Fibroblast of skin of left biceps (primary cell): ENCODE data around the gene SIN3A.
"Not testable (repeated sequence)": the region's sequence is repeated elsewhere in the genome, so short reads cannot be mapped to it uniquely, and the experiment has no call there.

ENCODE experiments used
- DNase-seq, 2 experiments: peaks; one replicate each; pipeline ENCODE4 v3.0.0-alpha.2; 2013; ENCODE audit warnings: low read depth in 2 of 2

SIN3A gene

DNA sequence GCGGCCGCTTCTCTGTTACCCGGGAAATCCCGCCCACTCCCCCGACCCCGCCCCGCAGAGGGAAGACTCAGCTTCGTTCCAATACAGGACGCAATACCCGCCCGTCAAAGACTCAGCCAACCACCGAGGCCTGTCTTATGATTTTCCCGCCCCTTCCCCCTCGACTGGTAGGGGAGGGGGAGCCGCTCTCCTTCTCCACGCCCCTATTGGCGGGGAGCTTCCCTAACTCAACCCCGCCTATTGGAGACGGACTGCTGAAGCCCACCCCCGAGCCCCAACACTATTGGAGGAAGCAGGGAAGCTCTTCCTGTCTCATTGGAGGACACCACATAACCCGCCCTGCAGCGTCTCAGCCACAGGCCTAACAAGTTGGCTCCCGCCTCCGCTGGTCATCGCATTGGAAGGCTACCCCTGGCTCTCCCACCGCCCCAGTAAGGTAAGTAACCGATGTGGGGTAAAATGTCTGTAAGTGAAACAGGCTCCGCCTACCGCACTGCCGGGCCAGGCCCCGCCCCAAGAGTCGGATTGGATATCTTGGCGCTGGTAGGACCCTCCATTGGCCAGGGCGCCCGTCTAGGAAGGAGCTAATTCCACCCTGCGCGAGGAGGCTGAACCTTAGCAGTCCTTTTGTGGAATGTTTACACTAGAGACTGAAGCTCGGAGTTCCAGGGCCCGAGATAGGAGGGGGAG, at the start of gene SIN3A:
TSS of gene SIN3A (minus strand) at position 17 of the 690 bp plus-strand sequence. CDS start 21,315 bp downstream, outside the sequence.
- DNase-seq: peak; percentile 100

DNA sequence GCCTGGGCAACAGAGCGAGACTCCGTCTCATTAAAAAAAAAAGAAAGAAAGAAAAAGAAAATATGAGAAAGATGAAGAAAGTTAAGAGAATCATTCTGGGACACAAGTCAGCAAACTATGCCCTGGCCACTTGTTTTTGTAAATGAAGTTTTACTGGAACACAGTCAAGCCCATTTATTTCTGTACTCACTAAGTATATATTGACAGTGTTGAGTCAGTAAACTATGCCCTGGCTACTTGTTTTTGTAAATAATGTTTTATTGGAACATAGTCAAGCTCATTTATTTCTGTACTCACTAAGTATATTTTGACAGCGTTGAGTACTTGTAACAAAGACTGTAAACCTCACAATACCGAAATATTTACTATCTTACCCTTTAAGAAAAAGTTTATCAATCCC, 42.2 kb upstream of the SIN3A start:
- no peak for DNase-seq

DNA sequence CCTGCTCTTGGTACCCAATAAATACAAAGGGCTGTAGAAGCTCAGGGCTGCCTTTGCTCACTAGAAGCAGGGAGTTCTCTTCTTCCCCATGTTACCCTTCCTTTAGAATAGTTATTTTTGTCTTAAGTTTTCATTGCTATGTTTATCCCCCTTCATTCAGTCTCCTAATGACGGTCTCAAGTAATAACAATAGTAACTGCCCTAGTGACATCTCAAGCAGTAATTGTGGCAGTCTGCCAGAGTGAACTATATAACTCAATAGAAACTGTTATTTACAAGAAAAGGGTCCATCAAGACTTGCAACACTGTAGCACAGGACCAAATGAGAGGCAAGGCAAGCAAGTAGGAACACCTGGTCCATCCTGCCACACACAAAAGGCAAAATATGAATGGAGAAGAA, 32.5 kb upstream of the SIN3A start:
- DNase-seq: no peak

DNA sequence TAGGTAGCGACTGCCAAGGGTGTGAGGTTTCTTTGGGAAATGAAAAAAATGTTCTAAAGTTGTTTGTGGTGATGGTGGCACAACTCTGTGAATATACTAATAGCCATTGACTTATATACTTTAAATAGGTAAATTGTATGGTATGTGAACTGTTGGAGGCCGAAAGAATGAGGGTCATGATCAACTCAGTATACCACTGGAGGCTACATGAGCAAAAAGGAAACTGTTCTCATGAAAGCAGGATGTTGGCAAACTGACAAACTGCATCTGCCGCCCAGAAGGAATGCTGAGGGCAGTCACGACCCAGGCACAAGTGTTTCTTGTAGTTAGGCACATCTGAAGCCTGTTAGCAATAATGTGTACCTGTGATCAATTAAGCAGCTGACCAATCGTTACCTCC, 32.1 kb upstream of the SIN3A start:
- DNase-seq: not testable (repeated sequence)

DNA sequence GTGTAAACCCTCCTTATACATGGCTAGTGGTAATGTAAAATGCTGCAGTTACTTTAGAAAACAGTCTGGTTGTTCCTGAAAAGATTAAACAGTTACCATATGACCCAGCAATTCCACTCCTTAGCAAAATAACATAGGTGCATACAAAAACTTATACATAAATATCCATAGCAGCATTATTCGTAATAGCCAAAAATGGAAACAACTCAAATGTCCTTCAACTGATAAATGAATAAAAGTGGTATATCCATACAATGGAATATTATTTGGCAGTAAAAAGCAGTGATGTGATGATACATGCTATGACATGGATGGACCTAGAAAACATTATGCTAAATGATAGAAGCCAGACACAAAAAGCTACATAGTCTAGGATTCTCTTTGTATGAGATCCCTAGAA, 31.6 kb upstream of the SIN3A start:
- no peak for DNase-seq

DNA sequence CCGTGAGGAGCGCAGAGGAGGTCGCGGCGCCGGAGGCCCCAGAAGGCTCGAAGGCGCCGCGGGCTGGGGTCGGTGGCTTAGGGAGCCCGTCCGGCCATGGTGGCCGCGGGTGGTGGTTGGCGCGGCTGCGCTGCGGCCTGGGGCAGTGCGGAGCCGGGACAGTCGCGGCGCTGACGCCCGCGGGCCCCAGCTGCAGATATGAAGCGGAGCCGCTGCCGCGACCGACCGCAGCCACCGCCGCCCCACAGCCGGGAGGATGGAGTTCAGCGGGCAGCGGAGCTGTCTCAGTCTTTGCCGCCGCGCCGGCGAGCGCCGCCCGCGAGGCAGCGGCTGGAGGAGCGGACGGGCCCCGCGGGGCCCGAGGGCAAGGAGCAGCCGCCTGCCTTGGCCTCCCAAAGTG, 29.0 kb upstream of the SIN3A start:
- DNase-seq: not testable (repeated sequence)

DNA sequence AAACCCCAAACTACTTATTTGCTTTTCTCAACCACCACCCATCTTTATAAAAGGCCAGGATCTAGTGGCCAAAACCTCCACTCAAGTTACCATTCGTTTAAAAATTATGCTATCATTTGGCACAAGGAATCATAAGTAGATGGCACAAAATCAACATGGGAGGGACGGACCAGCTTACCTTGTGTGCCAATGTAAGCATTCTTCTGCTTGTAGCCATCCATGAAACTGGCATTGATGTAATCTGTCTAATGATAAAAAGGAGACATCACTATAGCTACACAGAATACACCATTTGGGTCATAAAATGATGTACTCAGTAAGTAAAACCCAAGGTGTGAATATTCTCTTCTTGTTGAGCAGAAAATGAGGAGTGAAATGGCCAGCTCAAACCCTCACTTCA, 28.2 kb upstream of the SIN3A start:
- DNase-seq: no peak

DNA sequence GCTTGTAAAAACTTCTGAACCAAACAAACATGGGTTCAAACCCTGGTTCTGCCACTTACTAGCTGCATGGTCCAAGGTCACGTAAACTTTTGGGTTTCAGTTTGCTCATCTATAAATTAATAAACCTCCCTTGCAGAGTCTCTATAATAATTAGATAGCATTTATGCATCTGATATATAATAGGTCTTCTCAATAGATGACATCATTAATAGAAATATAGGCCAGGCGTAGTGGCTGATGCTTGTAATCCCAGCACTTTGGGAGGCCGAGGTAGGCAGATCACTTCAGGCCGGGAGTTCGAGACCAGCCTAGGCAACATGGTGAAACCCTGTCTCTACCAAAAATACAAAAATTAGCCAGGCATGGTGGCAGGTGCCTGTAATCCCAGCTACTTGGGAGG, 25.6 kb upstream of the SIN3A start:
- DNase-seq: not testable (repeated sequence)

DNA sequence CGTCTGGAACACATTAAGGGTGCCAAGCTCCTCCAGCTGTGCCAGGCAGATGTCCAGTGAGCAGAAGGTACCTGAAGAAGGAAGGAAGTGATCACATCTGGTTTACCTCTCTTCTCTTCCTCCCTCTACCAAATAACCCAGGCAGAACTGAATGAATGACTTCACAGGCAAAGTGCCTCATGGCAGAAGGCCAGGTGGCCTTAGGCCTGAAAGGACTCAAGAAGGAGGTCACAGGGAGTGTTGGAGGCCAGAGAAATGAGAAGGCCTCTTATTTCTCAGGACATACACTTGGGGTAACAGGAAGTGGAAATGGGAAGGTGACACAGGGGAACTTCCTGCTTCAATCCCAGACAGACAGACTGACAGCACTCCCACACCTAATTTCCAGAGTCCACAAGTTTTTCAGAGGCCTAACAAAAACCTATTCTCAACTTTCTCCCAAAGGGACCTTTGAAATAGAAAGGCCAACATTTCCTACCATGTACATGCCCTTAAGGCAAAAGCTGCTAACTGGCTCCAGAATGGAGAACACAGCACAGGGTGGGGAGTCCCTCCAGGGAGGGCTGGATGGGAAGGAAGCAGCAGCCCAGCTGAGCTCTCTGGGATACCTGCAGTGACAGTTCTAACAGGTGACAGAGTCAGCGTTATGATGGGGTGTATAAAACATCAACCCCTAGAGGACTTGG, 17.6 kb upstream of the SIN3A start:
- no peak for DNase-seq

DNA sequence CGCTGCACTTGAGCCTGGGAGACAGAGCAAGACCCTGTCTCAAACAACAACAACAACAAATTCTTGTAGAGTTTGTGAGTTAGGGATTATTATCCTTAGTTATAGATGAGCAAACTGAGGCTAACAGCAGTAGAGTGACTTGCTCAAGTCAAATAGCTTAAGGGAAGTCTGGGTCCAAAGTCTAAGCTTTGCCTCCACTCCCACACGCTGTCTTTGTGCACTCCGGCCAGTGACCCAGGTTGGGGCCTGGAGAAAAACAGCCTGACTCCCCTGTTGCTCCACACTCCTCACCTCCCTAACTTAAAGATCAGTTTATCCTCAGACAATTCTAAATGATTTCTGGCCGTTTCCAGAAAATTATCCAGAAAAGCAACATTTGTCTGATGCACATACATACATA, 9.2 kb upstream of the SIN3A start:
- no peak for DNase-seq

DNA sequence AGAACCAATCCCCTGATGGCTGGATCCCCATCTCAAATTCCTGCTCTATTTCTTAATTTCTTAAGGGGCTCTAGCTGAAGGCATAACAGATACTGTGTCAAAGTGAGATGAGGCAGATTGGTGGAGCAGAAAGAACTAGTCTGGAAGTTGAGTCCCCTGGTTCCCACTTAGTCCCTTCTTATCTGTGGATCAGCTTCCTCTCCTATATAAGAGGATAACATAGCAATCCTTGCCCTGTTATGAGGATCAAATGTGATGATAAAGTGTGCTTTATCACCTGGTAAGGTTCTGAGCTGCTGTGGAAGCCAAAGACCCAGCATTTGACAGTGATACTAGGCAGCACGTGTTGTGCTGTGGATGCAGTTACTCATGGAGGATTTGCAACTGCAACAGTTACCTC, 8.1 kb upstream of the SIN3A start:
- DNase-seq: no peak

DNA sequence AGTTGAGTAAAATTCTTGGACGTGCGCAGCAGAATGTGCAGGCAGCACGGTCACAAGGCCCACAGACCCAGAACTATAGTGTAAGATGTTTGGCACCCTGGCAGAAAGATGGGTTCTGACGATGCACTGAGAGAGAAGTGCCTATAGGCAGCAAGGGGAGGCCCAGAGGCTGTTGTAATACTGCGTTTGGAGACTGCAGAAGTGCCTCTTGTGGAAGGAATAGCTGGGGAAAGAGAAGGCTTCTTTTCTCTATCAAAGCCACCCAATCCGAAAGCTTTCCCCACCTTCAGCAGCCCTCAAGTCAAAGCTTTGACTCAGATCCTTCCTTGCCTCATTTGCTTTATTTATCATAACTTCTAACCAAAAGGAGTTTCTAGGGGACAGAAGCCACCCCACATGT, 5.2 kb upstream of the SIN3A start:
- no peak for DNase-seq

DNA sequence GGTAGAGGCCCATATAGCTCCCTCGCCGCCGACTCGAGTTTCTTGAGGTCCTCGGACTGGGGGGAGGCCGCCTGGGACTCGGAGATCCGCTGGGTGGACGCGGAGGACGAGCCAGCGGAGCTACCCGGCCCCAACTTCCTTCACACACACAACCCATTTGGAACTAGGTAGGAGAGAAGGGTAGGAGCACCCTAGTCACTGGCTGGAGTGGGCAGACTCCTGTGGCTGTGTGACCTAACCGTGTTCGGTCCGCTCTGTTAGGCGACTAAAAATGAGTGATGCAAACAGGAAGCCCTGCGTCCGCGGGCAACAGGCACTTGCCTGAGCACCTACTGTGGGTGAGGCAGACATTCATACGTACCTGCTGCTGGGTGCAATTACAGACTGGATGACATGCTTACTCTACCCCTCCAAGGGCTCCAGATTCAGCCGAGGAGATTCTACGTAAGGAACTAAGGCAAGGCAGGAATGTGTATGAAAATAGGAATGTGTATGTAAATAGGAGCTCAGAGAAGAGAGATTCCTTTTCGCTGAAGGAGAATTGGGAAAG, 4.6 kb upstream of the SIN3A start:
- DNase-seq: no peak

DNA sequence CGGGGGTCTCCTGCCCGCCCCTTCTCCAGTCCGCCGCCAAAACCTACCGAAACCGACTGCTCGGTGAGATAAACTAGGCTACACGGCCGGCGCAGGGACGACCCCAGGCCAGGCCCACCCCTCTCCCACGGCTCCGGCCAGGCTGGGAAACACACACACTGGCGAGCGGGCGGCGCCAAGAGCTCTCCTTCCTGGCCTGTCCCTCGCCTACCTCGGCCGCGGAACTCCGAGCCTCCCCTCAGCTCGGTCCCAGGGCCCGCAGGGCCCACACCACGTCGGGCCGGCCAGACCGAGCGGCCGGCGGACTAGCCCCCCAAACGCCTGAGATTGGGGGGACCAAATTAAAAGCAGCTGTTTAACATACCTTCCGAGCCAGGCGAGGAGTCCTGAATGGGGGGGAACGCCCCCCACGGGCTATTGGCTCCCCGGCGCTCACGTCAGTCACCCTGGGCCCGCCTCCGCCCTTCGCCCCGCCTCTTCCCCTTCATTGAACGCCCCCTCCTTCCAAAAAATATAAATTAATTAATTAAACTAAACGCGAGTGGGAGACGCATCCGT, 4.0 kb upstream of the SIN3A start:
- DNase-seq: no peak

DNA sequence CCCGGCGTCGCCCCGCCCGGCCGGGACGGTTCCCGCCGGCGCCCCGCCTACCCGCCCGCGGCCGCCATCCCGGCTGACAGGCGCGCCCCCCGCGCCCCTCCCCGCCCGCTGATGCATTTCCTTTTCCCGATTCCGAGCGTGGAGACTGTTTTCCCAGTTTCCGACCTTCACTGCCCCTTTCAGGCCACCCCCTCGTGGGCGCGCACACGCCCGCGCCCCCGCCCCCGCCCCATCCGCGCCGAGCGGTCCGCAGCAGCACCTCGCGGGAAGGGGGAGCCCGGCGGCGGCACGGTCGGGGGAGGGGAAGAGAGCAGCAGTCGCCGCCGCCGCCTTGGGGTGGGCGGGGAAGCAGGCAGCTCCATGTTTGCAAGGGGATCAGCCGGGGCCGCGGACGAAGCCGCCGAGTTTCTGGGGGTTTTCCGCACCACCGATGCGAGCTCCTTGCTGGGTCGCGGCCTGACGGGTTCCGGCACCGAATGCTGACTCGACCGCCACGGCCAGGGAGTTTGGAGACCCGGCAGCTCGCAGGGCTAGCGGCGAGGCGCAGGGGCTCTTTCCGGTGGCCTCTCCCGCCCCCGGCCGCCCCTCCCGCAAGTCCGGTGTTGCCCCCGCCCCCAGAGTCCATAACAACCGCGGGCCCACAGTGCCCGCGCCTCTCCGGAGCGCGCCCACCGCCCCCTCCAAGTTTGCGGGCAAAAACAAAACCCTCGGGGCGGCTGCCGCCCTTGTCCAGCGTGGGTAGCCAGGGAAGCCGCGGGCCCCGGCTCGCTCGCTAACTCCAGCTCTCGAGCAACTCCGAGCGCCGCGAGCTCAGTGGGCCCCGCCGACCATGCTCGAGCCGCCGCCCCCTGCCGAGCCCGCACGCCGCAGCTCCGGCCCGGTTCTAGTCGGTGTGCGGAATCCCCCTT, 3.2 kb upstream of the SIN3A start:
- no peak for DNase-seq

DNA sequence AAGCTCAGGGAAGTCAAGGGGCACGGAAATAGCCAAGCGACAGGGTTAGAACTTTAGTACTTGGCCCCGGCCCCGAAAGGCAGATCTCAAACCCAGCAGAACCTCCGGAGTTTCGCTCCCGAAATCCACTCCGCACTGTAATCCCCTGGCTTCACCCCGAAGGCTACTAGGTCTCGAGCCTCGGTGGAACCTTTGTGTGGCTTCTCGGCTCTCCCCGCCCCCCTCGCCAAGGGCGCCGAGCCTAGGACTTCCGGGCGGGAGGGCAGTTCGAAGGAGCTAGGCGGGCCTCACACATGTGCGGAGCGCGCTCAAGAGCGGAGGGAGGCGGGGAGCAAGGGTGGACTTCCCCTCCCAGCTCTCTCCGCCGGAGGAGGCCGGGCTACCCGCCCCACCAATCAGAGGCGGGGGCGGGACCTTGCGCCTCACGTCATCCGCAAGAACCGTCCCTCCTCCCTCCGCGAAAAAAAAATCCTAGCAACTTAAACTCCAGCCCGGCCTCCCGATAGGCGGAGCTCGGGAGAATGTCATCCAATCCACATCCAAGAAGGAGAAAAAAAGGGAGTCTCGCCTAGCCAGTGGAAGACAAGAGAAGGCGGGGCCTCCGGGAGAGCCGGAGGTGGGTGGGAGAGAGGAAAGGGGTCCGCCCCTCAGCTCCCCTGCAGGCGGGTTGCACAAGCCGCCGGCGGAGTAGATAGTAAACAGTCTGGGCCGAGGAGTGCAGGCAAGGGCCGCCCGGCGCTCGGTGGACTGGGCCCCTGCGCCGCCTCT, 2.4 kb upstream of the SIN3A start:
- DNase-seq: peak; percentile 100

DNA sequence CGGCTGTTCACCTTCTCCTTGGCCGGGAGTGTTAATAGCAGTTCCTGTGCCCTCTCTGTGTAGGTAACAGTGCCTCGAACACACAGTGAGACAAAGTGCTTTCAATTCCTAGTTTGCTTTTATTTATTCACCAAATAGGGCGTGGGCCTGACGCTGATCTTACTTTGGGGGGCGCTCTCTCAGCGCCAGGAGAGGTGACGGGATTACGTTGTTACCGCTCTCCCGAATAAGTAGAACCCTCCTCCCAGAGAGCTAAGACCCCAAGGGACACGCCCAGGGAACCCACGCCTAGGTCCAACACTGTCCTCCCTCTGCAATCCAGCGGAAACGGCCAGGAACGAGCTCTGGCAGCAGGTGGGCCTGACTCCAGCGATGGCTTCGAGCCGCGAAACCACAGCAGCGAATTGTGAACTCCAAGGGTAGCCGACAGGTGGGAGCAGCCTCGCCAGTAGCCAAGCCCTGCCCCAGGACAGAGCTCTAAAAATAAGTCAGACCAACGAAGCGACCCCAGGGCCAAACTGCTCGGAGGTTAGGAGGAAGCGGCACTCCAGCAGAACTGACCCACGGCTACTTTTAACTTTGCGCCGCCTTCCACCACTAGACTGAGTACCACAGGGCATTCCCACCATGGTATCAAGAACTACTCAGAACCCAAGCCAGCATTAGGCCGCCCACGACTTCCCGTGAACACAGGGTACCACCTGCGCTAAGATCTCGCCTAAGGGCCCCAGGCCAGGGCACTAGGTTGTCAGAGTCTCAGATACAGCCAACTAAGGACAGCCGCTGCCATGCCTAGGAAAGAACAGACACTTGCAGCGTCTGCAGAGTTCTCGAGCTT, 1.6 kb upstream of the SIN3A start:
- no peak for DNase-seq

DNA sequence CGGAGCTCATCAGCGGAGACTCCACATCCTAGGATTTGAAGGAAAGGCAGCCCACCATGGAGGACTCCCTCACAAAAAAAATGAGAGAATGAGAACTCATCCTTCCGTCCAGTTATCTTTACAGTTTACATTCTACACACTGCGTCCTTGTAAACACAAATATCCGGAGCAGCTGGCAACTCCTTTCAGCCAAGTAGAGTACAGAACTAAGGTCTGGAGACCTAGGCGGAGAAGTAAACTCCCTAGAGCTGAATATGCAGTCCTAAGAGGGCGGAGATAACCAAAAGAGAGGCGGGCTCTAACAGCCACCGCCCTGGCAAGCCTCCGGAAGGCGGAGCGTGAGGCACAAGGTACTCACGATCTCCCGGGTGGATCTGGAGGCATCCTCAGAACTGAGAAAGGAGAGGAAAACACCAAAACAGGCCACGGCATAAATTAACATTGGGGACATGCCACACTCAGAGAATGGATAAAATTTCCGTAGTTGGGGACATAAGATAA, 924 bp upstream of the SIN3A start:
- DNase-seq: no peak

DNA sequence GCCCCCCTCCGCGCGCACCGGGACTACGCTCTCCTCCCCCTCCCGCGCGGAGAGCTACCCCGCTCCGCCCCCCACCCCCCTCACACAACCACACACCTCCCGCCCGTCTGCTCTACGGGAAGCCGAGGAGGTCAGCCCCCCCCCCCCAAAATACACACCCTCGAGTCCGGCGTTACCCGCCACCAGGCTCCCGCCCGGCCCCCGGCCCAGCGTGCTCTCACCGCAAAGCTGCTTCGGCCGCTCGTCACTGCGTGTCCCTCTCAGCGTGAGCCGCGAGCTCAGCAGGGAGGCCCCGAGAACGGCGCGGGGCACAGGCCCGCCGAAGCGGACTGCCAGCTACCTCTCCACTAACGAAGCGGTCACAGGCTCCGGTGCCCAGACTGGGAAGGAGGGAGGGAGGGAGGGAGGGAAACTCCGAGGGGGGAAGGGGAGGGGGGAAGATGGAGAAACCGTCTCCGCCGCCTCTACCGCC, 252 bp downstream of the SIN3A start:
- DNase-seq: no peak
